ENCODE data around the gene OLIG2. TPM values are rescaled to one million over a fixed set of nuclear protein-coding genes. Genes with fewer than 3 reads are reported as not detected.

The OLIG2 gene
- total RNA-seq, 1 donor from 2014 or later = not detected

DNA sequence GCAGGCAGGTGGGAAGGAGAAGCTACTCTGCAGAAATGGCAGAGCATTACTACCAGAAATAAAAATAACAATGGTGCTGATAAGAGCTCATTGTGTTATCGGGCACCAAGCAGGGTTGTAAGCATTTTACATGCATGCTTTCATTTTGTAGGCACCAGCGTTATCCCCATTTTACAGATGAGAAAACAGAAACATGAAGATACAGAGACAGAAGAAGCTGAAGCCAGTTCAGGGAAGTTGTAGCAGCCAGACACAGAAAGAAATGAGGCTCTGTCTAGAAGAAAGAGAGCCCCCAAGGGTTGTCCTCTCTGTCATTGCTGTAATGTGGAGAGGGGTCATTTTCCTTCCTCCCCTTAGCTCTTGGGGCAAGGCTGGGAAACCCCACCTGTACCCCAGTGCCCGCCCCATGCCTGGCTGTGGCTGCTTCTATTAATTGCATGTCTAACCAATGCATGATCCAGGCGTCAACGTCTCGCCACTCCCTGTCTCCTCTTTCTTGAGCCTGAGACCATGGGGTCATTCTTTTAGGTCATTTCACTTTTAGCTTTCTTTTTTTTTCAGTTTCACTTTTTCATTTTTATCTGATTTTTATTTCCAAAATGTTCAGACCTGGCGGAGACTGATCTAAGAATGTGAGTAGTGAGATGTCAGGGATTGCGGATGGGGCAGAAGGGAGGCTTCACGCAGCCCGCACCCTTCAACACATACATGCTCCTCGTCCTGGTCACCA, 51.0 kb downstream of the OLIG2 start:
- ATAC-seq = no peak
- Histone ChIP-seq H3K36me3 (no peaks in the 10 kb centered on the region), H3K4me3 (no peak overlapping the region), H3K27ac (no peak overlapping the region), H3K9me3 (no peaks in the 10 kb centered on the region), H3K4me1 (peaks cover 5% of the 10 kb centered on the region), H3K27me3 (ENCODE audit: low read depth) (peaks cover 54% of the 10 kb centered on the region)
- intact Hi-C loops (cut with DNase I) = no loop called here
- TF ChIP-seq, protein P1, sequence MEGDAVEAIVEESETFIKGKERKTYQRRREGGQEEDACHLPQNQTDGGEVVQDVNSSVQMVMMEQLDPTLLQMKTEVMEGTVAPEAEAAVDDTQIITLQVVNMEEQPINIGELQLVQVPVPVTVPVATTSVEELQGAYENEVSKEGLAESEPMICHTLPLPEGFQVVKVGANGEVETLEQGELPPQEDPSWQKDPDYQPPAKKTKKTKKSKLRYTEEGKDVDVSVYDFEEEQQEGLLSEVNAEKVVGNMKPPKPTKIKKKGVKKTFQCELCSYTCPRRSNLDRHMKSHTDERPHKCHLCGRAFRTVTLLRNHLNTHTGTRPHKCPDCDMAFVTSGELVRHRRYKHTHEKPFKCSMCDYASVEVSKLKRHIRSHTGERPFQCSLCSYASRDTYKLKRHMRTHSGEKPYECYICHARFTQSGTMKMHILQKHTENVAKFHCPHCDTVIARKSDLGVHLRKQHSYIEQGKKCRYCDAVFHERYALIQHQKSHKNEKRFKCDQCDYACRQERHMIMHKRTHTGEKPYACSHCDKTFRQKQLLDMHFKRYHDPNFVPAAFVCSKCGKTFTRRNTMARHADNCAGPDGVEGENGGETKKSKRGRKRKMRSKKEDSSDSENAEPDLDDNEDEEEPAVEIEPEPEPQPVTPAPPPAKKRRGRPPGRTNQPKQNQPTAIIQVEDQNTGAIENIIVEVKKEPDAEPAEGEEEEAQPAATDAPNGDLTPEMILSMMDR (IDR thresholded peaks at IDR 0.05) = no peak
- DNase-seq = no peak

Other genes with a start within 250 kb of the OLIG2 start
- 0.59 TPM for gene OLIG1, start 44.2 kb downstream of the OLIG2 start, total RNA-seq
- 34.5 TPM for gene IFNAR2, start 204.0 kb downstream of the OLIG2 start, total RNA-seq
- gene IL10RB, start 240.4 kb downstream of the OLIG2 start, total RNA-seq = 49.1 TPM

All from lower lobe of right lung (tissue), 2 donors.